ENCODE data around the gene PSTK.

The PSTK gene

DNA sequence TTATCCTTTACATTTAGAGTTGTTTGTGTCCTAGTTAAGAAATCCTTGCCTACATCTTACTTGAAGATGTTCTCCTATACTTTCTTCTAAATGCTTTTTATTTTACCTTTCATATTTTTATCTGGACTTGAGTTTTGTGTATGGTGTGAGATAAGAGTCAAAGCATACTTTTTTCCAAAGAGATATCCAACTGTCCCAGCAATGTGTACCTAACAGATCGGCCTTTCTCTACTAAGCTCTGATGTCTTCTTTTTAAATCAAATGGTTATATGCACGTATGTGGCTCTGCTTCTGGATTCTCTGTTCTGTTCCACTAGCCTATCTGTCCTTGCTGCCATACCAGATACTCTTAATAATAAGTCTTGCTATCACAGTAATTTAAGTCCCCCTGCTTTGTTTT, 21.2 kb downstream of the PSTK start:
- H3K27ac ChIP-seq = no peak overlapping the region
- TF ChIP-seq, protein P1, sequence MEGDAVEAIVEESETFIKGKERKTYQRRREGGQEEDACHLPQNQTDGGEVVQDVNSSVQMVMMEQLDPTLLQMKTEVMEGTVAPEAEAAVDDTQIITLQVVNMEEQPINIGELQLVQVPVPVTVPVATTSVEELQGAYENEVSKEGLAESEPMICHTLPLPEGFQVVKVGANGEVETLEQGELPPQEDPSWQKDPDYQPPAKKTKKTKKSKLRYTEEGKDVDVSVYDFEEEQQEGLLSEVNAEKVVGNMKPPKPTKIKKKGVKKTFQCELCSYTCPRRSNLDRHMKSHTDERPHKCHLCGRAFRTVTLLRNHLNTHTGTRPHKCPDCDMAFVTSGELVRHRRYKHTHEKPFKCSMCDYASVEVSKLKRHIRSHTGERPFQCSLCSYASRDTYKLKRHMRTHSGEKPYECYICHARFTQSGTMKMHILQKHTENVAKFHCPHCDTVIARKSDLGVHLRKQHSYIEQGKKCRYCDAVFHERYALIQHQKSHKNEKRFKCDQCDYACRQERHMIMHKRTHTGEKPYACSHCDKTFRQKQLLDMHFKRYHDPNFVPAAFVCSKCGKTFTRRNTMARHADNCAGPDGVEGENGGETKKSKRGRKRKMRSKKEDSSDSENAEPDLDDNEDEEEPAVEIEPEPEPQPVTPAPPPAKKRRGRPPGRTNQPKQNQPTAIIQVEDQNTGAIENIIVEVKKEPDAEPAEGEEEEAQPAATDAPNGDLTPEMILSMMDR (IDR thresholded peaks at IDR 0.05) = no peak
- no peak for TF ChIP-seq ZFX (IDR thresholded peaks at IDR 0.05; ENCODE audit: borderline replicate concordance)

DNA sequence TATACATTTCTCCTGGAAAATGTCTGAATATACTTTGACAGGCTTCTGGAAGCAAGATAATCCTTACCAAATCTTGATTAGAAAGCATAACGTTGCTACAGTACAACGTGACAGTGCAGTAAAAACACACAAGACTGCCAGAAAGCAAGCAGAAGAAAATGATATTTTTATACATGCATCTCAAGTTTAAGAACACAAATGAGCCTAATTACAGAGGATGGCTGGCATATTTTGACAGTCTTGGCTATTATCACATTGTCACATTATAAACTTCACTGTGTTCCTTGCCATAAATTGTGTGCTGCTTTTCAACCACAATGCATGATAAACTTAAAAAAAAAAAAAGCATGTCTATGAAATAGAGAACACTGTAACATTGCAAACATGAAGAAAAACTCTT, 24.1 kb downstream of the PSTK start:
- no peak for TF ChIP-seq ZFX (IDR thresholded peaks at IDR 0.05; ENCODE audit: borderline replicate concordance)
- TF ChIP-seq, protein P1 (IDR thresholded peaks at IDR 0.05) = no peak
- no peak overlapping the region for H3K27ac ChIP-seq

DNA sequence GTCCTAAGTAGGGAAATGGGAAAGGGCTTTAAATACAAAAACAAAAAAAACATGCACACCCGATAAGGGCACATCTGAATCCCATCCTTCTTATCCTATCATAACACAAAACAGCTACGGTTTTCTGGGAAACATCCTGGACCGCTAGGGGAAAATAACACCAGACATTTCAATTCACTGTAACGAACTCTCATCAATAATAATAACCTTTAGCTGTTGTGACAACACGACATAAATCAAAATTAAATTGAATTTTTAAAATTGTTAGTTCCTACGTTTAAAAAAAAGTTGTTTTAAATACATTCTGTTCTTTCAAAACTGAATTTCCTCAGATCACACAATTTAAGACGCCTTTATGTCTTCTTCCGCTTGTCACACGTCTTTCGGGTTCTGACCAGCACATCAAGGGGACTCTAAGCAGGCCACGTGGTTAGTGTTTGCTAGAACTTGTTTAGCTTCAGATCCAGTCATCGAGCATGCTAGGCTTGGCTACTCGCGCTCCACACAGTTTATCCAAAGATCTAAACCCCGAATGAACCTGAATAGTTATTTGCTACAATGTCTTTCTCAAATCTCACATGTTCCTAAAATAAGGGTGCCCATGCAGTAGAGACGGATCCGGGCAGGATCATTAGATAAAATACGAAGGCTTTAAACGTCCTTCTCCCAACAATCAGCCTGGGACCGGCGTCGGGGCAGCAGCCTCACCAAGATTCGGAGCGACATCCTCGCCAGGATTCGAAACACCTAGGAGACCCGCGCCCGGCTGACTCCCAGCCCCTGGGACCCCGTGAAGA, 27.6 kb downstream of the PSTK start:
- TF ChIP-seq, protein P1 (IDR thresholded peaks at IDR 0.05) = no peak
- TF ChIP-seq ZFX (IDR thresholded peaks at IDR 0.05; ENCODE audit: borderline replicate concordance) = no peak
- peak overlapping the region; percentile 68 for H3K27ac ChIP-seq

DNA sequence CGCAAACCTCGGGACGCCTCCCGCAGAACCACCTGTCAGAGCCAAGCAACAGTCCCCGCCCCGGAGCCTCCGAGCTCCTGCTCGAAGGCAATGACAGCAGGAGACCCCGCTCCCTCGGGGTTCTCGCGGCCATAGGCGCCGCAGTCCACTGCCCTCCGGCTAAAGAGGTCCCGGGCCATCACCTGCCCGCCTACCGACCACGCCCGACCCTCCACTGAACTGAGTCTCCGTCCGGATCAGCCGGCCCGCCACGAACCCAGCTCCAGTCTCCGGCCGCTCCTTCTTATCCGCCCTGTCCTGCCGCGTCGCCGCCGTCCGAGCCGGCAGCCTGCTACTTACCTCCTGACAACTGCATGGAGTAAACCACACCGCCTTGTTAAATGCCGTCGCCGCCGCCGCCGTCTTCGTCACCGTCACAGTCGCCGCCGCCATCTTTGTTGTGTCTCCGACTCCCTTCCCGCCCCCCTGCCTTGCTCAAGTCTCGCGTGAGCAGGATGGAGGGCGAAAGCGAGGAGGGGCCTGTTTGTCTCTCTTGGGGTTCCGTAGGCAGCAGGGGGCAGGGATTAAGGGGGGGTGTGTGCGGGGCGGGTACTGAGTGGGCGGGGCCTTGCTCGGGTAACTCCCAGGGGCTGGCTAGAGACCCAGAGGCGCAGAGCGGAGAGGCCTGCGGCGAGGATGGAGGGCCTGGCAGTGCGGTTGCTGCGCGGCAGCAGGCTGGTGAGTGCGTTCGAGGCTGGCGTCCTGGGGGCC, 28.3 kb downstream of the PSTK start, which contains the start of the genes ACADSB and IKZF5:
TSS of gene ACADSB (plus strand) at position 652 of the 750 bp plus-strand sequence. CDS start at position 676, 24 bp downstream.
TSS of gene IKZF5 (minus strand) at position 441 of the 750 bp plus-strand sequence. CDS start 10,170 bp downstream, outside the sequence.
- H3K27ac ChIP-seq = peak within 1 kb of the TSS; percentile 68
- TF ChIP-seq, protein P1 (IDR thresholded peaks at IDR 0.05) = no peak
- TF ChIP-seq ZFX (IDR thresholded peaks at IDR 0.05; ENCODE audit: borderline replicate concordance) = no peak

DNA sequence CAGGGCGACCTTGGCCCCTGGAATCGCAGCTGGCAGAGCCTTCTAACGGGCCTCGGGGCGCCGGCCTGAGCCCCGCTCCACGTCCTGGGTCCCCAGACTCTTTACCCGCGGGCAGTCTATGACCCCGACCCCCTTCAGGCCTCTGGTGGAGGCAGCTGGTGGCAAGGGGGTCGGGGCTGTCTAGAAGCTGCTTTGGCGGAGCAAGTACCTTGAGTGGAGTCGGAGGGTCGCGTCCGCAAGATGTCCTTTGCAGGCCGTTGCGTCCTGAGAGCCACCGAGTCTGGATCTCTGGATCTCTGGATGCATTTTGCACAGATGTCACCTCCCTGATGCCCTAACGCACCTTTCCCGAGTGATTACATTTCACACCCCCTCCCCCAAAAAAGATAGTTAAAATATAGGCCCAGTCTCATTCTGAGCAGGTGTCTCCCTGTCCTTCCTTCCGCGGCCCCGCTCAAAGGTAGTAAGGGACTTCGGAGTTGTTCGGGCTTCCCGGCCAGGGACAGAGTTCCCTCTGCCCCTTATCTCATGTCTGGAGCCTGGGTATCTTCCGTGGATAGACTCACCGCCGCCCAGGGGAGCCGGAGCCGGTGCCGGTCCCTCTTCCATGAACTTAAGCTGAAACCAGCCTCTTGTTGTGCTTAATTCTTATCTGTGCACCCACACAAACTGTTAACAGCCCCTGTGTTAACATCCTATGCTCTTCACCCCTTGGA, 29.1 kb downstream of the PSTK start:
- TF ChIP-seq ZFX (IDR thresholded peaks at IDR 0.05; ENCODE audit: borderline replicate concordance) = no peak
- TF ChIP-seq, protein P1 (IDR thresholded peaks at IDR 0.05) = no peak

DNA sequence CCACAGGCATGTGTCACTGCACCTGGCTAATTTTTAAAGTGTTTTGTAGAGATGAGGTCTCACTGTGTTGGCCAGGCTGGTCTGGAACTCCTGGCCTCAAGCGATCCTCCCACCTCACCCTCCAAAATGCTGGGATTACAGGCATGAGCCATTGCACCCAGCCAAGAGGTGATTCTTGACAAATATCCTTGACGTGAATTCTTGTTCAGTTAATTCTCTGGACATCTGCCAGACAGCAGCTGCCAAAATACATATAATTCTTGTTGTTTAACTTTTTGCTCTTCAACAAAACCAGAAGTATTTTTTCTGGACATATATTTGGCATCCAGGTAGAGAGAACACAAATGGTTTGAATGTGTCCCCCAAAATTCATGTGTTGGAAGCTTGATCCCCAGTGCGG, 31.8 kb downstream of the PSTK start:
- no peak overlapping the region for H3K27ac ChIP-seq
- TF ChIP-seq ZFX (IDR thresholded peaks at IDR 0.05; ENCODE audit: borderline replicate concordance) = no peak
- TF ChIP-seq, protein P1 (IDR thresholded peaks at IDR 0.05) = no peak

More for the DNA sequence above, 29.1 kb downstream of the PSTK start:
- H3K27ac ChIP-seq = peak overlapping the region; percentile 68

All from 22Rv1 (cell line).